IMR-90 (cell line): ENCODE results near the gene RCE1. TPM values are rescaled to one million over a fixed set of nuclear protein-coding genes. Genes with fewer than 3 reads are reported as not detected.
A peak's percentile ranks its signal among the peaks of the same experiment; 100 is the strongest.

Experiments used
- ATAC-seq: fragments of 200-7000 bp; cut with Tn5 transposase; 2 replicates; pipeline ENCODE4 v1.9.1; 2020; ENCODE audit warnings: low read depth, mild to moderate bottlenecking, moderate library complexity
- BruUV-seq: library from RNA; stranded (reverse); fragments of 400-500 nt; replicated peaks from 2 replicates; lab custom pipeline; 2021; lab: Mats Ljungman, UMichigan
- CTCF ChIA-PET: fragments of 300-600 bp; formaldehyde crosslinking; extraction: SDS; loops from one replicate; lab custom pipeline; 2021; ENCODE audit warnings: antibody characterized with exemption; lab: Yijun Ruan, JAX
- POLR2A ChIA-PET: fragments of 300-600 bp; sonication (Branson Sonifier 250); formaldehyde crosslinking; loops from one replicate; lab custom pipeline; 2022; ENCODE audit warnings: antibody characterized with exemption; ENCODE audit not compliant: unreplicated experiment; lab: Charles Lee
- DNase-seq: peaks from one replicate; pipeline ENCODE4 v3.0.0; 2013
- H2AFZ ChIP-seq: replicated peaks from 2 replicates; pipeline ENCODE3; 2013; ENCODE audit warnings: low read length, mild to moderate bottlenecking; ENCODE audit not compliant: poor library complexity
- H2AK5ac ChIP-seq: 2 replicates; pipeline ENCODE4 v1.6.1; 2013; ENCODE audit warnings: low read depth, low read length, inconsistent platforms
- H2AK9ac ChIP-seq: replicated peaks from 2 replicates; pipeline ENCODE3; 2013; ENCODE audit warnings: mild to moderate bottlenecking, low read depth, low read length, moderate library complexity; ENCODE audit not compliant: poor library complexity
- H2BK120ac ChIP-seq: 2 replicates; pipeline ENCODE4 v1.6.1; 2013; ENCODE audit warnings: low read depth, low read length, inconsistent platforms
- H2BK15ac ChIP-seq: 3 replicates; pipeline ENCODE4 v1.6.1; 2013; ENCODE audit warnings: low read depth, low read length, inconsistent platforms
- H2BK20ac ChIP-seq: 2 replicates; pipeline ENCODE4 v1.6.1; 2013; ENCODE audit warnings: low read depth, mild to moderate bottlenecking, inconsistent platforms, low read length, moderate library complexity
- H2BK5ac ChIP-seq: 2 replicates; pipeline ENCODE4 v1.6.1; 2013; ENCODE audit warnings: mild to moderate bottlenecking, low read depth, low read length, inconsistent platforms; ENCODE audit not compliant: poor library complexity, severe bottlenecking
- H3K14ac ChIP-seq: replicated peaks from 2 replicates; pipeline ENCODE4 v1.6.1; 2013; ENCODE audit warnings: low read depth, low read length, inconsistent platforms
- H3K18ac ChIP-seq: 2 replicates; pipeline ENCODE4 v1.6.1; 2013; ENCODE audit warnings: low read depth, low read length, control low read depth
- H3K23ac ChIP-seq: 2 replicates; pipeline ENCODE4 v1.6.1; 2013; ENCODE audit warnings: low read depth, low read length, inconsistent platforms
- H3K27ac ChIP-seq: 2 replicates; pipeline ENCODE4 v1.5.1; 2013; ENCODE audit warnings: mild to moderate bottlenecking, control low read depth, low read length; ENCODE audit not compliant: insufficient read depth
- H3K27me3 ChIP-seq: 2 replicates; pipeline ENCODE4 v1.6.1; 2013; ENCODE audit warnings: low read length; ENCODE audit not compliant: control insufficient read depth, insufficient read depth
- H3K36me3 ChIP-seq: 2 replicates; pipeline ENCODE4 v1.6.1; 2013; ENCODE audit warnings: low read length, mixed read lengths; ENCODE audit not compliant: control insufficient read depth, insufficient read depth
- H3K4ac ChIP-seq: 2 replicates; pipeline ENCODE4 v1.6.1; 2013; ENCODE audit warnings: low read depth, low read length, inconsistent platforms
- H3K4me1 ChIP-seq: 2 replicates; pipeline ENCODE4 v1.6.1; 2013; ENCODE audit warnings: low read length, mixed read lengths; ENCODE audit not compliant: control insufficient read depth, insufficient read depth
- H3K4me2 ChIP-seq: 2 replicates; pipeline ENCODE4 v1.6.1; 2013; ENCODE audit warnings: low read depth, mild to moderate bottlenecking, control low read depth, low read length, moderate library complexity
- H3K4me3 ChIP-seq: 2 replicates; pipeline ENCODE4 v1.5.1; 2013; ENCODE audit warnings: low read depth, mild to moderate bottlenecking, control low read depth, low read length, moderate library complexity; ENCODE audit not compliant: insufficient read depth
- H3K56ac ChIP-seq: 2 replicates; pipeline ENCODE4 v1.6.1; 2013; ENCODE audit warnings: low read length, inconsistent platforms; ENCODE audit not compliant: insufficient read depth; ENCODE audit errors: extremely low read depth
- H3K79me1 ChIP-seq, 2 experiments: 2 replicates each; pipeline ENCODE4 v1.6.1; 2013; ENCODE audit warnings: low read length in 2 of 2, inconsistent platforms in 1 of 2, low read depth in 1 of 2
- H3K9ac ChIP-seq: 2 replicates; pipeline ENCODE4 v1.6.1; 2013; ENCODE audit warnings: low read depth, low read length, control low read depth
- H3K9me1 ChIP-seq: 2 replicates; pipeline ENCODE4 v1.6.1; 2013; ENCODE audit warnings: low read length, inconsistent platforms; ENCODE audit not compliant: insufficient read depth
- H3K9me3 ChIP-seq: 2 replicates; pipeline ENCODE4 v1.6.1; 2013; ENCODE audit warnings: low read length; ENCODE audit not compliant: control insufficient read depth, insufficient read depth
- H4K20me1 ChIP-seq: 2 replicates; pipeline ENCODE4 v1.6.1; 2013; ENCODE audit warnings: low read length, inconsistent platforms; ENCODE audit not compliant: insufficient read depth
- H4K5ac ChIP-seq: 2 replicates; pipeline ENCODE4 v1.6.1; 2013; ENCODE audit warnings: mild to moderate bottlenecking, low read depth, low read length, control low read depth
- H4K8ac ChIP-seq, 2 experiments: 2 replicates each; pipeline ENCODE4 v1.6.1; 2013; ENCODE audit warnings: low read depth in 2 of 2, low read length in 2 of 2, control low read depth in 1 of 2, inconsistent platforms in 1 of 2
- H4K91ac ChIP-seq: 2 replicates; pipeline ENCODE4 v1.6.1; 2013; ENCODE audit warnings: low read depth, low read length, inconsistent platforms; ENCODE audit not compliant: insufficient read depth
- BHLHE40 ChIP-seq: fragments of 150-350 bp; IDR thresholded peaks from 2 replicates; pipeline ENCODE4 v1.6.1; 2016; ENCODE audit warnings: mild to moderate bottlenecking, low read depth, low read length
- CEBPB ChIP-seq: IDR thresholded peaks from 2 replicates; pipeline ENCODE4 v1.6.1; 2012; ENCODE audit warnings: low read depth, low read length, improper control_type of control experiment
- CTCF ChIP-seq: conservative IDR thresholded peaks from 2 replicates; pipeline ENCODE4 v1.5.1; 2012; ENCODE audit warnings: mild to moderate bottlenecking, low read depth, low read length, improper control_type of control experiment
- WGBS, 2 experiments: methylation state at CpG; one replicate each; pipeline versions ENCODE4 v1.1.5 to v1.1.7; 2013; ENCODE audit warnings: missing lambda C conversion rate in 2 of 2; ENCODE audit not compliant: insufficient read length in 1 of 2; ENCODE audit errors: extremely low coverage in 2 of 2; 5-methylcytosine and 5-hydroxymethylcytosine counted together
- dilution Hi-C: fragments of 300-500 bp; cut with HindIII; formaldehyde crosslinking; loops from one replicate; pipeline ENCODE4 v1.14.3; 2018; ENCODE audit warnings: low sequenced_read_pairs; ENCODE audit not compliant: unreplicated experiment
- in situ Hi-C: fragments of 300-500 bp; cut with MboI; formaldehyde crosslinking; loops from 3 replicates; pipeline ENCODE4 v1.14.3; 2019; ENCODE audit warnings: low sequenced_read_pairs, inconsistent platforms, mixed read lengths
- intact Hi-C: fragments of 100-400 bp; cut with micrococcal nuclease; formaldehyde crosslinking; loops from 2 replicates; pipeline ENCODE4 v1.10.0; 2022
- polyA plus RNA-seq, 3 experiments: library from polyadenylated mRNA; depleted of rRNA; stranded (reverse); fragments of >200 nt; gene quantifications; 2 replicates each; pipeline ENCODE4 v1.2.3, GENCODE V29; 2012; ENCODE audit warnings: low replicate concordance in 1 of 3
- total RNA-seq: library from RNA; depleted of rRNA; stranded (reverse); fragments of >200 nt; gene quantifications from 2 replicates; pipeline ENCODE4 v1.2.3, GENCODE V29; 2012

RCE1 gene
- total and polyA plus RNA-seq, 2 of the 4 experiments (the other 2 are of a cell fraction): 6.6 to 19.4 TPM

GRCh38 chr11:66852466-66853241 is 9.4 kb downstream of the RCE1 start:
- ATAC-seq (no peak), DNase-seq (no peak)
- ChIA-PET CTCF (no interaction called here), POLR2A (no interaction called here)
- Histone ChIP-seq H4K20me1 (no peaks in the 10 kb centered on the region), H3K18ac (no peak overlapping the region), H3K23ac (no peak overlapping the region), H2BK120ac (no peak overlapping the region), H4K8ac (no peak overlapping the region), H3K9ac (no peak overlapping the region), H2BK5ac (no peak overlapping the region), H3K4me2 (no peak overlapping the region), H3K9me3 (no peaks in the 10 kb centered on the region), H3K4ac (no peak overlapping the region), H3K4me3 (no peak overlapping the region), H2BK15ac (no peak overlapping the region), H3K14ac (no peak overlapping the region), H2AK9ac (peak overlapping the region; percentile 37), H2BK20ac (no peak overlapping the region), H3K79me1 (peaks cover 3 to 19% of the 10 kb centered on the region in 2 experiments; a peak in 3 of 4 replicates), H2AK5ac (no peak overlapping the region), H4K91ac (no peak overlapping the region), H2AFZ (no peak overlapping the region), H3K4me1 (peaks cover 4% of the 10 kb centered on the region), H3K9me1 (peaks cover 15% of the 10 kb centered on the region; the same call in 1 of the 2 replicates), H3K27ac (no peak overlapping the region), H3K27me3 (no peaks in the 10 kb centered on the region), H3K56ac (no peak overlapping the region), H3K36me3 (peaks cover 33% of the 10 kb centered on the region), H4K5ac (no peak overlapping the region)
- 84% methylated on average over 14 of the region's 26 CpGs; no CpG with 5 or more reads in 1 of the 2 experiments for WGBS, 2 experiments
- TF ChIP-seq CTCF (no peak), CEBPB (no peak), BHLHE40 (no peak)
- intact Hi-C loops: no loop called here
- in situ Hi-C loops: no loop called here
- dilution Hi-C loops: no loop called here
- no TSS peak for BruUV-seq
